HEK293 (cell line): ENCODE measurements around the gene TMEM187.

Experiments used
- BCL6B ChIP-seq: fragments of 450-650 bp; formaldehyde crosslinking; IDR thresholded peaks from 2 replicates; pipeline ENCODE4 v1.5.1; 2017; ENCODE audit warnings: missing biosample characterization, missing genetic modification characterization
- ELK4 ChIP-seq: IDR thresholded peaks from 2 replicates; pipeline ENCODE4 v1.6.1; 2011; ENCODE audit warnings: mild to moderate bottlenecking, low read depth, low read length, borderline replicate concordance
- MZF1 ChIP-seq: fragments of 450-650 bp; formaldehyde crosslinking; IDR thresholded peaks from 2 replicates; pipeline ENCODE4 v1.5.1; 2017; ENCODE audit warnings: missing biosample characterization, missing genetic modification characterization, borderline replicate concordance
- SP7 ChIP-seq: fragments of 450-650 bp; formaldehyde crosslinking; IDR thresholded peaks from 2 replicates; pipeline ENCODE4 v1.5.1; 2016; ENCODE audit warnings: missing biosample characterization, missing genetic modification characterization
- TRIM28 ChIP-seq: IDR thresholded peaks from 2 replicates; pipeline ENCODE4 v1.6.1; 2011; ENCODE audit warnings: low read length, control low read depth, borderline replicate concordance
- YY1 ChIP-seq: fragments of 450-650 bp; formaldehyde crosslinking; IDR thresholded peaks from 2 replicates; pipeline ENCODE4 v1.5.1; 2018; ENCODE audit warnings: missing biosample characterization, missing genetic modification characterization
- ZFP37 ChIP-seq: fragments of 450-650 bp; formaldehyde crosslinking; IDR thresholded peaks from 2 replicates; pipeline ENCODE4 v1.5.1; 2016; ENCODE audit warnings: missing biosample characterization, missing genetic modification characterization
- ZNF18 ChIP-seq: fragments of 450-650 bp; formaldehyde crosslinking; IDR thresholded peaks from 2 replicates; pipeline ENCODE4 v1.5.1; 2016; ENCODE audit warnings: missing biosample characterization, missing genetic modification characterization
- ZNF19 ChIP-seq: fragments of 450-650 bp; formaldehyde crosslinking; IDR thresholded peaks from 2 replicates; pipeline ENCODE4; 2016; ENCODE audit warnings: missing biosample characterization, missing genetic modification characterization, low read depth
- ZNF23 ChIP-seq: fragments of 450-650 bp; formaldehyde crosslinking; IDR thresholded peaks from 2 replicates; pipeline ENCODE4 v1.5.1; 2016; ENCODE audit warnings: missing biosample characterization, missing genetic modification characterization, borderline replicate concordance
- ZNF239 ChIP-seq: fragments of 450-650 bp; formaldehyde crosslinking; IDR thresholded peaks from 2 replicates; pipeline ENCODE4 v1.5.1; 2016; ENCODE audit warnings: missing biosample characterization, missing genetic modification characterization
- ZNF24 ChIP-seq: fragments of 450-650 bp; formaldehyde crosslinking; IDR thresholded peaks from 2 replicates; pipeline ENCODE4 v1.5.1; 2016; ENCODE audit warnings: missing biosample characterization, missing genetic modification characterization
- ZNF274 ChIP-seq, 2 experiments: fragments of 200-500 bp in 1 of 2; fragments of 450-650 bp in 1 of 2; sonication (Bioruptor generic) in 1 of 2; formaldehyde crosslinking in 1 of 2; IDR thresholded peaks; 2 replicates each; pipeline versions ENCODE4 v1.5.1 to v1.6.1; 2014 to 2016; ENCODE audit warnings: borderline replicate concordance in 1 of 2, inconsistent platforms in 1 of 2, low read length in 1 of 2, missing biosample characterization in 1 of 2, missing genetic modification characterization in 1 of 2
- ZNF341 ChIP-seq: fragments of 450-650 bp; formaldehyde crosslinking; IDR thresholded peaks from 2 replicates; pipeline ENCODE4; 2016; ENCODE audit warnings: low read depth, missing biosample characterization, missing genetic modification characterization
- ZNF366 ChIP-seq: fragments of 450-650 bp; formaldehyde crosslinking; conservative IDR thresholded peaks from 2 replicates; pipeline ENCODE4 v1.5.1; 2016; ENCODE audit warnings: missing biosample characterization, missing genetic modification characterization
- ZNF398 ChIP-seq: fragments of 450-650 bp; formaldehyde crosslinking; IDR thresholded peaks from 2 replicates; pipeline ENCODE4 v1.5.1; 2017; ENCODE audit warnings: missing biosample characterization, missing genetic modification characterization
- ZNF426 ChIP-seq: fragments of 450-650 bp; formaldehyde crosslinking; IDR thresholded peaks from 2 replicates; pipeline ENCODE4 v1.5.1; 2017; ENCODE audit warnings: missing biosample characterization, missing genetic modification characterization, mild to moderate bottlenecking, inconsistent platforms, moderate library complexity
- ZNF433 ChIP-seq: fragments of 450-650 bp; formaldehyde crosslinking; IDR thresholded peaks from 2 replicates; pipeline ENCODE4 v1.5.1; 2016; ENCODE audit warnings: missing biosample characterization, missing genetic modification characterization, low read depth
- ZNF449 ChIP-seq: fragments of 450-650 bp; formaldehyde crosslinking; IDR thresholded peaks from 2 replicates; pipeline ENCODE4 v1.5.1; 2017; ENCODE audit warnings: missing biosample characterization, mild to moderate bottlenecking, missing genetic modification characterization, moderate library complexity
- ZNF473 ChIP-seq: fragments of 450-650 bp; formaldehyde crosslinking; IDR thresholded peaks from 2 replicates; pipeline ENCODE4 v1.5.1; 2017; ENCODE audit warnings: missing biosample characterization, missing genetic modification characterization
- ZNF488 ChIP-seq: fragments of 450-650 bp; formaldehyde crosslinking; IDR thresholded peaks from 2 replicates; pipeline ENCODE4 v1.5.1; 2016; ENCODE audit warnings: missing biosample characterization, missing genetic modification characterization
- ZNF514 ChIP-seq: fragments of 450-650 bp; formaldehyde crosslinking; IDR thresholded peaks from 2 replicates; pipeline ENCODE4 v1.5.1; 2016; ENCODE audit warnings: missing biosample characterization, missing genetic modification characterization
- ZNF544 ChIP-seq: fragments of 450-650 bp; formaldehyde crosslinking; IDR thresholded peaks from 2 replicates; pipeline ENCODE4 v1.5.0; 2017; ENCODE audit warnings: missing biosample characterization, missing genetic modification characterization
- ZNF549 ChIP-seq: fragments of 450-650 bp; IDR thresholded peaks from 2 replicates; pipeline ENCODE4 v1.5.1; 2018; ENCODE audit warnings: missing biosample characterization, missing genetic modification characterization, mild to moderate bottlenecking, inconsistent platforms, moderate library complexity
- ZNF580 ChIP-seq: fragments of 450-650 bp; formaldehyde crosslinking; IDR thresholded peaks from 2 replicates; pipeline ENCODE4 v1.5.1; 2016; ENCODE audit warnings: missing biosample characterization, missing genetic modification characterization
- ZNF654 ChIP-seq: fragments of 450-650 bp; formaldehyde crosslinking; IDR thresholded peaks from 2 replicates; pipeline ENCODE4 v1.5.1; 2016; ENCODE audit warnings: low read depth, missing biosample characterization, missing genetic modification characterization
- ZNF658 ChIP-seq: fragments of 450-650 bp; formaldehyde crosslinking; IDR thresholded peaks from 2 replicates; pipeline ENCODE4; 2016; ENCODE audit warnings: missing biosample characterization, missing genetic modification characterization
- ZNF692 ChIP-seq: fragments of 450-650 bp; formaldehyde crosslinking; IDR thresholded peaks from 2 replicates; pipeline ENCODE4 v1.5.1; 2016; ENCODE audit warnings: missing biosample characterization, missing genetic modification characterization

The TMEM187 gene

GRCh38 chrX:153971450-153972367, 845 bp upstream of the TMEM187 start, which contains the start of gene HCFC1 (continued):
- TF ChIP-seq ZNF473 (tag by site-specific recombination), result no peak
- TF ChIP-seq ZFP37 (tag by site-specific recombination), result peak; percentile 33; the same call in 1 of the 2 replicates
- TF ChIP-seq SP7, result peak; percentile 67
- TF ChIP-seq ZNF239 (tag by site-specific recombination), result no peak
- TF ChIP-seq ZNF488 (tag by site-specific recombination), result no peak
- no peak for TF ChIP-seq ZNF433 (tag by site-specific recombination)
- peak; percentile 82 for TF ChIP-seq ZNF341 (tag by site-specific recombination)
- no peak for TF ChIP-seq ZNF274 (IDR thresholded peaks at IDR 0.05; ENCODE audit: low read length)
- no peak for TF ChIP-seq ZNF274 (tag by site-specific recombination; IDR thresholded peaks at IDR 0.05; ENCODE audit: borderline replicate concordance)
- peak; percentile 81 for TF ChIP-seq ZNF398
- peak; percentile 42; the same call in 1 of the 2 replicates for TF ChIP-seq ZNF449 (tag by site-specific recombination)
- TF ChIP-seq MZF1 (tag by site-specific recombination), result no peak
- TF ChIP-seq ZNF654 (tag by site-specific recombination), result no peak
- TF ChIP-seq ZNF426, result no peak
- no peak for TF ChIP-seq ZNF544 (tag by site-specific recombination)
- TF ChIP-seq ZNF24 (tag by site-specific recombination), result no peak
- no peak for TF ChIP-seq ZNF19 (tag by site-specific recombination)
- no peak for TF ChIP-seq ZNF658
- TF ChIP-seq ELK4, result no peak; the same call in 1 of the 2 replicates
- peak; percentile 99 for TF ChIP-seq YY1 (tag by site-specific recombination)
- TF ChIP-seq ZNF366 (tag by site-specific recombination), result no peak
- no peak for TF ChIP-seq ZNF549 (tag by site-specific recombination)
- TF ChIP-seq ZNF580 (tag by site-specific recombination), result peak; percentile 66; the same call in 1 of the 2 replicates
- TF ChIP-seq ZNF514, result no peak
- no peak for TF ChIP-seq BCL6B (tag by site-specific recombination)
- TF ChIP-seq ZNF18 (tag by site-specific recombination), result no peak; the same call in 1 of the 2 replicates
- TF ChIP-seq ZNF692, result peak; percentile 96
- TF ChIP-seq TRIM28, result no peak; the same call in 1 of the 2 replicates
- TF ChIP-seq ZNF23 (tag by site-specific recombination), result no peak
